ENCODE measurements around the gene ZMAT5. TPM values are rescaled to one million over a fixed set of nuclear protein-coding genes. Genes with fewer than 3 reads are reported as not detected.

ZMAT5 gene
- total and polyA plus RNA-seq, 2 donors from 2014 or later: 21.3 to 47.7 TPM

GRCh38 chr22:29762263-29762662 is 4.5 kb downstream of the ZMAT5 start:
- no peaks in the 10 kb centered on the region for H3K36me3 ChIP-seq (ENCODE audit: control insufficient read depth in 2 of 3, insufficient read depth in 3 of 3, low read length in 3 of 3)
- no peak overlapping the region for H3K27ac ChIP-seq (ENCODE audit: low read depth in 2 of 2, low read length in 2 of 2)
- intact Hi-C loops (cut with DNase I): no loop called here
- no peak overlapping the region for H3K4me3 ChIP-seq (ENCODE audit: low read length in 3 of 3)
- no peak overlapping the region for H3K9ac ChIP-seq (ENCODE audit: low read length in 3 of 3)
- no peaks in the 10 kb centered on the region for H3K9me3 ChIP-seq (ENCODE audit: control insufficient read depth in 2 of 3, insufficient read depth in 1 of 3, low read length in 3 of 3)
- no peak for TF ChIP-seq CTCF (IDR thresholded peaks at IDR 0.05; ENCODE audit: borderline replicate concordance, extremely low read depth, insufficient read depth)
- DNase-seq (no peak), FAIRE-seq (no peak)
- peaks cover 0 to 7% (median 6%) of the 10 kb centered on the region in 3 donors for H3K4me1 ChIP-seq (ENCODE audit: control insufficient read depth in 2 of 3, insufficient read depth in 2 of 3, low read depth in 1 of 3, low read length in 3 of 3)
- H3K27me3 ChIP-seq (ENCODE audit: control insufficient read depth, insufficient read depth, low read length): no peaks in the 10 kb centered on the region

- H3K27me3 ChIP-seq (ENCODE audit: control insufficient read depth, insufficient read depth, low read length): no peaks in the 10 kb centered on the region
- no peak for TF ChIP-seq CTCF (IDR thresholded peaks at IDR 0.05; ENCODE audit: borderline replicate concordance, extremely low read depth, insufficient read depth)
- no peak overlapping the region for H3K9ac ChIP-seq (ENCODE audit: low read length in 3 of 3)
- H3K36me3 ChIP-seq (ENCODE audit: control insufficient read depth in 2 of 3, insufficient read depth in 3 of 3, low read length in 3 of 3): no peaks in the 10 kb centered on the region
- H3K9me3 ChIP-seq (ENCODE audit: control insufficient read depth in 2 of 3, insufficient read depth in 1 of 3, low read length in 3 of 3): no peaks in the 10 kb centered on the region
- H3K27ac ChIP-seq (ENCODE audit: low read depth in 2 of 2, low read length in 2 of 2): no peak overlapping the region
- no peak overlapping the region for H3K4me3 ChIP-seq (ENCODE audit: low read length in 3 of 3)
- no peaks in the 10 kb centered on the region for H3K4me1 ChIP-seq (ENCODE audit: control insufficient read depth in 2 of 3, insufficient read depth in 2 of 3, low read depth in 1 of 3, low read length in 3 of 3)
- no peak for FAIRE-seq
- intact Hi-C loops (cut with DNase I): no loop called here
- DNase-seq: no peak
These were observed 7.8 kb downstream of the ZMAT5 start for GRCh38 chr22:29758959-29759358.

GRCh38 chr22:29758068-29758622 is 8.7 kb downstream of the ZMAT5 start:
- intact Hi-C loops (cut with DNase I): no loop called here
- FAIRE-seq: no peak

More at GRCh38 chr22:29758068-29758622, 8.7 kb downstream of the ZMAT5 start:
- H3K4me1 ChIP-seq (ENCODE audit: control insufficient read depth in 2 of 3, insufficient read depth in 2 of 3, low read depth in 1 of 3, low read length in 3 of 3): no peaks in the 10 kb centered on the region
- H3K9me3 ChIP-seq (ENCODE audit: control insufficient read depth in 2 of 3, insufficient read depth in 1 of 3, low read length in 3 of 3): no peaks in the 10 kb centered on the region
- H3K27ac ChIP-seq (ENCODE audit: low read depth in 2 of 2, low read length in 2 of 2): no peak overlapping the region
- H3K36me3 ChIP-seq (ENCODE audit: control insufficient read depth in 2 of 3, insufficient read depth in 3 of 3, low read length in 3 of 3): no peaks in the 10 kb centered on the region
- TF ChIP-seq CTCF (IDR thresholded peaks at IDR 0.05; ENCODE audit: borderline replicate concordance, extremely low read depth, insufficient read depth): no peak
- no peak overlapping the region for H3K4me3 ChIP-seq (ENCODE audit: low read length in 3 of 3)
- H3K27me3 ChIP-seq (ENCODE audit: control insufficient read depth, insufficient read depth, low read length): no peaks in the 10 kb centered on the region
- H3K9ac ChIP-seq (ENCODE audit: low read length in 3 of 3): no peak overlapping the region
- DNase-seq: no peak
